Amniotic stem cell (primary cell): ENCODE results near the gene CYP1B1.
"Not testable (repeated sequence)": the region's sequence is repeated elsewhere in the genome, so short reads cannot be mapped to it uniquely, and the experiment has no call there.

Experiments used
- DNase-seq: peaks from one replicate; lab custom pipeline; 2025; lab: John Stamatoyannopoulos, UW

The CYP1B1 gene

DNA sequence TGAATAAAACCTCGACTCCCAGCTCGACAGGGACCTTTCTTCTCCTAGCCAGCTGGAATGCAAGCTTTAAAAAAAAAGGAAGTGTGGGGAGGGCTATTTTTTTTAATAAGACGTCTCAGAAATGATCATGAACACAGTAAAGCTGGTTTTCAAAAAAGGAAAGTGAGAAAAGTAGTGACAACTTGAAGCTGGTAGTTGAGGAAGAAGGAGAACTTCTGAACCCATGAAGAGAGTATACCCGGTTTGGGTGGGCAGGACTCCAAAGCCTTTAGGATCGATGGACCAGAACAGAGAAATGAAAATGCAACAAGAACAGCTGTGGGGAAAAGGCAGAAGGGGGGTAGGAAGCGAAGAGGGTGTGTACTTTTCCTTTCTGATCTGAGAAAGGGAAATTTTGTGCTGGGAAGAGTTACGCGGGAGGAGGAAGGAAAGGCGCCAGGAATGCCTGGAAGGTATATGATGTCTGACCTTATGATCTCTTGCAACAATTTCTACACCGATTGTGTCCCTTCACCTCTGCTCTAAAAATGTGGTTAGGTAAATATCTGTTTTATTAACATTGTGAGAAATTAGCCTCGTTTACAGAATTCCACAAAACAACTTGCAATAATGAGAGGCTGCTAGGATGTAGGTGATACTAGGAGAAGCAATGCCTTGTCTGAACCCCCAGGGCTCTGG is 22.6 kb upstream of the CYP1B1 start:
- no peak for DNase-seq

DNA sequence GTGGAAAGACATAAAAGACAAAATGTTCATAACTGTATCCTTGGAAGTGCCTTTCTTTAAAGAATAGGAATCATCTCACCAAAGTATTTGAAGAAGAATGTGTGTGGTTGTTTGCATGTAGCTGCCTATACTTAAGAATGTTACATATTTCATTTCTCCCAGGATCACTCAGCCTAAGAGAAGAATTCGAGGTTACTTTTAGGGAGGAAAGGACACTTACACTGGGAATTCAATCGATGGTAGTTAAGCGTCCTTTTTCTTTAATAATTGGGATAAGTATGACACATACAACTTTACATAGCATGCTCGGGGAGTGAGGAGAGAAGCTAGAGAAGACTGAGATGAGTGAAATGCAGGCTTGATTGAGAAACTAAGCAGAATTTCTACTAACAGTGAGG is 22.0 kb upstream of the CYP1B1 start:
- no peak for DNase-seq

DNA sequence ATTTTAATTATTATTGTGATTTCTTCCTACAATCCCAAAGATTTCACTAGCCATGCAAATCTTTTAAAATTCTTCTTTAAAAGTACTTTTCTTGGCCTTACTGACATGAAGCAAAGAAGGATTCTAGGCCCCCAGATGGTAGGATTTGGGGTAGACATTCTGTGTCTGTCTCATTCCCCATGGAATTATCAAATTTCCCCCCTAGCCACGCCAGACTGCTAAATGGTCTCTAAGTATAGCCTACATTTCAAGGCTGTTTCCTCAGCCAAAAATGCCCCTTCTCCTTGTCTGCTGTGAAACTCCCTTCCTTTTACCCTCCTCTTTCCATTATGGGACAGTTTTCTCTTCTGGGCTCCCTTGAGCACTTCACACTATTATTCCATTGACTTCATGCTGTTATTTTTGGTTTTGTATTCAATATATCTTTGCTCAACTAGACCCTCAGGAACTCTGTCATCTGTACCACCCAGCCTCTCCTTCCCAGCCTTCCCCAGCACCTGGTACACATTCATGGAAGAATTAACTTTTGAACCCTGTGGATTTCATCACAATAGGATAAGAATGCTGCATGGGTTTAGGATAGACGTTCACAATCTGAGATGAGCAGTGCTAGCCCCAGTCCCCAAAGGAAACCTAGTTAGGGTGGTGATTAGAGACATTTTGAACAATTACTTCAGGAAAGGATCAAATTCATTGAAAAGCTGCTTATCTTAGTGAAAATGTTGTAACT is 21.5 kb upstream of the CYP1B1 start:
- no peak for DNase-seq

DNA sequence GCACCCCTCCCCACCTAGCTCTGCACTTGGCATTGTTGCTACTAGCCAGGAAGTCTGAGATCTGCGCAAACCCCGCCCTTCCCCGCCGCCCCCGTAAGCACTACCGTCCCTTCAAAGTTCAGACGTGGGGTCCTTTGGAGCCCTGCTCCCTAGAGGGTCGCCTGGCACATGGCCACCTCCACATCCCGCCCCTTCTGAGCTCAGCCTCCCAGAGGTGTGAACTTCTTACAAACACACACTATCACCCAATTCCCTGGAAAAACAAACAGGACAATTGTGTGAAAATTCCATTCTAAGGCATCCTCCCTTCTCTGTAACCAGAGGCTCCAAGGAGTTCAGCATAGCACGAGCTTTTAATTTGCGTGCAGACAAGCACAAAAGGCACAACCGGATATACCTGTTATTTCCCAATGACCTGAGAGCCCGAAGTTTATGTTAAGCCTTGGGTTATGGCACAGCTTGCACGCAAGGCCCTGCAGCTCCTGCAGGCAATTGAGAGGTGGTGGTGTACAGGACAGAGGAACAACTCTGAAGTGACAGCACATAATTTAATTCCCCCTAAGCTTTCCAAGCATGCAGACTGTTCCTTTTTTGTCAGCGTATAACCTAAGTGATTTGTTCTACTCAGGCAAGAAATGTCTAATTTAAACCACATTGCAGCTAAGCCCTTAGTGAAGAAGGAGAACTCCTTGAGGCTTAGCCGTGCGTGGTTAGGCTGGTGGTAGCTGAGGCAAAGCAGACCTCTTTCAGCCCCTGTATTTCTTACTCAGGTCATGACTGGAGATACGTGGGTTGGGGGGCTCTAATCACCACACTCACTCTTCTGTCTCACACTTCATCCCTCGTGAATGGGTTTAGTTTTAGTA is 20.3 kb upstream of the CYP1B1 start:
- no peak for DNase-seq

DNA sequence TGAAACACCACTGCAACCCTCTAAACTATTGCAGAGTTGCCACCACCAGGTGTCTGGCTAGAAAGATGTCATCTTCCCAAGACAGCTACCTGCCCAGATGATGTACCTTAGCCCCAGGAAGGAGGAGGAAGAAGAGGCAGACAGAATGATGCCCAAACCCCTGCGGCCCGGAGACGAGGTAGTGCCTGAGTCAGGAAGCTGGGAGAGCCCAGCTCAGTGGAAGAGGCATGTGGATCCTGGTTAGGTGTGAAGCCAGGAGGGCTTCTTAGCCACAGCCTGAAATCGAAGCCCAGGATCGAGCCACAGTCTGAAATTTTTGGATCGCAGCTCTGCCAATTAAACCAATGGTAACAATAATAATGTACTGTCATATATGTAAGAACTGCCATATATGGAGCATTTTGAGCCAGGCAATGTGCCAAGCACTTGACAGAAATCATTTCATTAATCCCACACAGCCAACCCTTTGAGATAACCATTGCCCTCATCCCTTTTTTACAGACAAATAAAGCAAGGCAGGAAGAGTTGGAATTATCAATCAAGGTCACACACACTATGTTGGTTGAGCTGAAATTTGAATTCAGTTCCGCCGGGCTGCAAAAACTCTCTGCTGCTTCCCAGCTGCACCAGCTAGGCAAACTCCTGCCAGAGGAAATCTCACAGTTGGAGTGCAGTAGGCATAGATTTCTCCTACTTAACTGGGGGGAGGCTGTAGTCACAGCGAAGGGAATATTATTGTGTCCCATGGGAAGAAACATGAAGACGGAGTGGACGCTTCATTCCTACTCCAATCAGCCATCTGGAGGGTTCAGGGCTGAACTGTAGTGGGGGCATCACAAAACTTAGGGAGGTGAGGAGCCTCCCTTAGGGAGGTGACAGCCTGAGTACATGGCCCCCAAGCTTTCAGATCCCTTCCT is 19.4 kb upstream of the CYP1B1 start:
- DNase-seq: no peak

DNA sequence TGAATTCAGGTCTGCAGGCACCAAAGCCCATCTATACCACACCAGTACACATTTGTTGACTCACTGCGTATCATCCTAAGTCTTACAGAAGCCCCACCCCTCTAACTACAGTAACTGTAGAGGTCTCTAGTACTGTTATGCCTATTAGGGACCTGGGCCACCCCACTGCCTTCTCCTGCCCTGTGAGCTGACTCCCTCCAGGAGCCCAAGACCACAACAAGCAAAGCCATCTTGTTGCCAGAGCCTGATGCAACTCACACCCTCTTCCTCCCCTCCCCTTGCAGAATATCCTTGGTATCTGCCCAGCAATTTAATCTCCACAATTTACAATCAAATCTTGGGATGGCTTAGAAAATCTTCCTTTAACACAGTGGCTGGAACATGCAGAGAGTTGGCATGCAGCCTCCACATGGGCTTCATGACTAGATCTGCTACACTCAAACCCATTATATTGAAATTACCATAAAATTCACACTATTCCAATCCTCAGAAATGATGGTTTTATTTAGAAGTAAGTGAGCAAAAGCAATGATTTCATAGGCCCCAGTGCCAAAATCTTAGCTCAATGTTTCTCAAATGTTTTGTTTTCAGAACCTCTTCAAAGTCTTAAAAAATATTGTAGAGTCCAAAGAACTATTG is 17.7 kb upstream of the CYP1B1 start:
- no peak for DNase-seq

DNA sequence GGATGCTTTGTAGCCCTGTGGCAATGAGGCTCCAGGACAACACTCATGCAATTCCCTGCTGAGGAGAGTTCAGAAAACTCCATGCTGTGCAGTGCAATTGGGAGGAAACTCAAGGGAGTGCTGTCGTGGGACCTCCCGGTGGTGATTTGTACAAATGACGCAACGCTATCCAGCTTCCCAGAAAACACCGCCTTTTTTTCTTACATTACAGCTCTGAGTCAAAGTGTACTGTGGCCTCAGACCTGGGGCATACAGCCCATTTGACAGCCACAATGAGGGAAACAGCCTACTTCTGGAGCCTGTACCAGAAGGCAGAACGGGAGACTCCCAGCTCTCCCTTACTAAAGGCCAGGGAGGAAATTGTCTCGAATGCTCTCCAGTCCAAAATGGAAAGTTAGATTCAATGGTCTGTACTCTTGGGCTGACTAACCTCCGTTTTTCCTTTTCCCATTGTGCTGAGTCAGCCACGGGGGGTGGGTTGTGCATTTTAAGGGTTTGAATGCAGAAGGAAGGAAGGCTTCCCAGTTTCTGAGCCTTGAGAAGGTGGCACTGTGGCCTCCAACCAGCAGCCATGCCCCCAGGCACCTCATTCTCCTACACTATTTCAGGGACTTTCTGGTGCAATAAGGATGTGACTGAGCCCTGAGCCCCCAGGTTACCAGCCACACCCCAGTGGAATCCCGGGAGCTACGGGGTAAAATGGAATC is 16.4 kb upstream of the CYP1B1 start:
- DNase-seq: no peak

DNA sequence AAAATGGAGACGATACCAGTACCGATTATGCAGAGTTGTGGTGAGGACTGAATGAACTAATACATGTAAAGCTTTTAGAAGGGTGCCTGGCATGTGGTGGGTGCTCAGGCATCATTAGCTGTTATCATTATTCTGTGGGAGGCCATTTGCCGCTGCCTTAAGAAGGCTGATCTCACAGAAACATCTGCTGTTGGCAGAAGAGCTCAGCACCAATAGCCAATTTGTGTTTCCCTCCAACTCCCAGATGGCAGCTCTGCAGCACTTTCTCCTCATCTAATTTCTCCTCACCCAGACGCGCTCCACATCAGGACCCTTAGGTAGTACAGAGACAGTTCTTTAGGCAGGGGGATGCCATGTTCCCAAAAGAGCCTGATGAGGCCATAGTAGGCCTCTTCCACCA is 15.8 kb upstream of the CYP1B1 start:
- DNase-seq: no peak

DNA sequence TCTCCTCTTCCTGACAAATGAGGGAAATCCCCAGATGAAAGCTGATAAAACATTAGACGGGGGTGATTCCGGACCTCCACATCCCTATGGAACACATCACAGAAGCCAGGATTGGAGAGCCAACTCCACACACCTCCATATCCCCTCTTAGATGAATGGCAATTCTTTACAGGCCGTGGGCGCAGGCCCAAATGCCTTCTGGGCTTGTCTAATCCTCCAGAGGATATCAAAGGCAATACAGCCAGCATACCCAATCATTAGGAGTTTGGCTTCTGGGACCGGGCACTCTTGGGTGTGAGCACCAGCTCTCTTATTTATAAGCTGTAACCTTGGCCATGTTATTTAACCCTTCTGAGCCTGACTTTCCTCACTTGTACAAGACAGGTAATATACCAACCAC is 15.0 kb upstream of the CYP1B1 start:
- DNase-seq: no peak

DNA sequence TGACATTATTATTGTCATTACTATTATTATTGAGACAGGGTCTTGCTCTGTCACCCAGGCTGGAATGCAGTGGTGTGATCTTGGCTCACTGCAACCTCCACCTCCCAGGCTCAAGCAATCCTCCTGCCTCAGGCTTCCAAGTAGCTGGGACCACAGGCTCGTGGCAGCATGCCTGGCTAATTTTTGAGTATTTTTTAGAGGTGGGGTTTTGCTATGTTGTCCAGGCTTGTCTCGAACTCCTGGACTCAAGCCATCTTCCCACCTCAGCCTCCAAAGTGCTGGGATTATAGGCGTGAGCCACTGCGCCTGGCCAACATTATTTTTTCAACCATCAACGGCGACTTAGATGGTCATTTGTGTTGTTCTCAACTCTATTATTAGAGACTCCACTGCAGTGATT is 14.3 kb upstream of the CYP1B1 start:
- not testable (repeated sequence) for DNase-seq

DNA sequence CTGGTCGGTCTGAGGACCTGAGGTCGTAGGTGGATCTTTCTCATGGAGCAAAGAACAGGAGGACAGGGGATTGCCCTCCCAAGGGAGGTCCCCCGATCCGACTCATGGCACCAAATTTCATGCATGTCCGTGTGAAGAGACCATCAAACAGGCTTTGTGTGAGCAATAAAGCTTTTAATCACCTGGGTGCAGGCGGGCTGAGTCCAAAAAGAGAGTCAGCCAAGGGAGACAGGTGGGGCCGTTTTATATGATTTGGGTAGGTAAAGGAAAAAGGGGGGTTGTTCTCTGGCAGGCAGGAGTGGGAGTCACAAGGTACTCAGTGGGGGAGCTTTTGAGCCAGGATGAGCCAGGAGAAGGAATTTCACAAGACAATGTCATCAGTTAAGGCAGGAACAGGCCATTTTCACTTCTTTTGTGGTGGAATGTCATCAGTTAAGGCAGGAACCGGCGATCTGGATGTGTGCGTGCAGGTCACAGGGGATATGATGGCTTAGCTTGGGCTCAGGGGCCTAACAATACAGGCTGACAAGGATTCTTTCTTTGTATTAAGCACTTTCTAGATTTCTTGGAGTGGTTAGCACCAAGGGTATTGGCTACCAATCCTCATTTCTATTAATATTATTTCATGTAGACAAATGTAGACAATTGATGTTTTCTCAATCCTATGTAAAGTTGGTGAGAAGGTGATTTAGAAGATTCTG is 10.2 kb upstream of the CYP1B1 start:
- DNase-seq: not testable (repeated sequence)

DNA sequence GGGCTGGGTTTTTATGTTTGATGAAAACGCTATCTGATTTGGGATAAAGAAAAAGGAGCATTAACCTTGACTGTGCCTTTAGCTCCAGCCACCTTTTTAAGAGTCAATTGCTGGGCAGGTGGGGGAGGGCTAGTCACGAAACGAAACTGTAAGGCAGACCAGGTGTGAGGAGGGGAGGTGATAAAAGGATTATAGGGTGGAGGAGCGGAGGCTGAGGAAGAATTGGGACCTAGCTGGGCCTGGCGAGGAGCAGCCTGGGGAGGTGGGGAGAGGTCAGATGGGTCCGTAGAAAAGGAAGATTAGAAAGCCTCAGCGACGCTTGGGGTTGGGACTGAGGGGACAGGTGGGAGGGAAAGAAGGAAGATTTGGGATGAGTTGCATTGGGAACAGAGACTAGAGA is 8.6 kb upstream of the CYP1B1 start:
- not testable (repeated sequence) for DNase-seq

DNA sequence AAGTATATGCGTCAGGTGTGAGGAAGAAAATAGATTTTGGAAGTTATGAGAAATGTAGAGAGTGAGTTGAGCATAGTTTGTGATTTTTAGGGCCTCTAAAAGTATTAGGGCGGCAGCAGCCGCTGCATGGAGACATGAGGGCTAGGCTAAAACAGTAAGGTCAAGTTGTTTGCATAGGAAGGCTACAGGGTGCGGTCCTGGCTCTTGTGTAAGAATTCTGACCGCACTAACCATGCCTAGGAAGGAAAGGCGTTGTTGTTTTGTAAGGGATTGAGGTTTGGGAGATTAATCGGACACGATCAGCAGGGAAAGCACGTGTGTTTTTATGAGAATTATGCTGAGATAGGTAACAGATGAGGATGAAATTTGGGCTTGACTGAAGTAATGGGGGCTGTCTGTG is 6.8 kb upstream of the CYP1B1 start:
- DNase-seq: not testable (repeated sequence)

DNA sequence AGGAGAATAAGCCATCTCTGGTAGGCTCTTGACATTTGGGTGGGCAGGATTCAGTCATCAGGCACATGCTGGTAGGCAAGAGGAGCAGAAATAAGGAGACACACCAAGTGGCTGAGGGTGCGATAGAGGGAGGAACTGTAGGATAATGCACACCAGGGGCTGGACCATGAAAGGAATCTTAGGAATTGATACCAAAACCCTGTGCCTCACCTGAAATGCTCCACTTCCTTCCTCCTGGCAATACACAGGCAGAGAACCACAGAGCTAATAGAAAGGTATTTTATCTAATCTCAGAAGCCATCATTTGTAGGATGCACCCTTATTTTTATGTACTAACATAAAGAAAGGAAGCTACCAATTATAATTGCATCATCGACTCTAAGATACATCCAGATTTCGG is 4.4 kb upstream of the CYP1B1 start:
- DNase-seq: no peak

DNA sequence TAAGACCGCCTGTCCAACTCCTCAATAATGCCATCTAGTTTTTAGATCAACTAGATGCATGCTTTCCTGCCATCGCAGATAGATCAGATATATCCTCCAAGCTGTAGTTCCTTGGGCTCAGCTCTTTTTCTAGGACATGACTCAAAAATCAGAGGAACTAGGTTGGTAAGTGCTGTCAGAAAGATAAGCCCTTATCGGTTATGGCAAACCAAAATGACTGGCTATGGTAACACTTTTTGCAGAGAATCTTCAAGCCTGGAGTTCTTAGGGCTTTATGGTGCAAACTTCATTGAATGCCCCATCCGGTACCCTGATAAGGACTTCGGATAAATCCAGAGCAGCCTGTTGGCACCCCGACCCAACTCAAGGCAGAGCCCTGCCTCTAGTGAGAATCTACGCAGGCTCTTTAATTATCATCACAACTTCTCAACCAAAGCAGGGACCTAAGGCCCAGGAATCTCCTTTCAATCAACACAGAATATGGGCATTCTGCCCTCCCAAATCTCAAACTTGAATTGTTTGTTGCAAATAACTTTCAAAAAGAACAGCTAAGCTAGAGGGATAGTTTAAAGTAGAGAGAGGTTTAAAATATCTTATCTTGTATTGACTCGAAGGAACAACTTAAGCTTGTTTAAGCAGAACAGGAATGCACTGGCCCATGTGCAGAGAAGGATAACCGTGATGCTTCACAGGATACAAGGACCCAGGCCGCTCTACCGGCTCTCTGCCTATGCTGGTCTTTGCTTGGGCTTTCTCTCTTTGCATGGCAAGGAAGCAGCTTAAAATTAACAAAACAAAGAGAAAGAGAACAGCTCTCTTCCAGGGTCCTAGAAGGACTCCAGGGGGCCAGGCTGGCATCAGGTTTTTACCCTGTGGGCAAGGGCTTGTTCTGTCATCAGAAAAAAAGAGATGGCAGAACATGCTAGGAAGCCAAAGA is 3.4 kb upstream of the CYP1B1 start:
- DNase-seq: no peak

DNA sequence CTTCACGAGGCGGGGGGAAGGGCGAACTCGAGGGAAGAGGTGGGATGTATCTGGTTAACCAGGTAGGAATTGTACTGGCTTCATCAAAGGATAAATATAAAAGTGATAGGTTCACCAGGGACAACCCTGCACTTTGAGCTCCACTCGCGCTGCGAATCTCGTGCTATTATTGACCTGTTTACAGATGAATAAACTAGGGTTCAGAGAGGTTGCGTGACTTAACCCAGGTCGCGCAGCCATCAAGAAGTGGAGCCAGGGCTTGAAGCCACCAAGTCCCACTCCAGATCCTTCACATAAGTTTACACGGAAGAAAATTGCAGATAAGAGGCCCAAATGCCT is 1.4 kb upstream of the CYP1B1 start:
- DNase-seq: no peak

DNA sequence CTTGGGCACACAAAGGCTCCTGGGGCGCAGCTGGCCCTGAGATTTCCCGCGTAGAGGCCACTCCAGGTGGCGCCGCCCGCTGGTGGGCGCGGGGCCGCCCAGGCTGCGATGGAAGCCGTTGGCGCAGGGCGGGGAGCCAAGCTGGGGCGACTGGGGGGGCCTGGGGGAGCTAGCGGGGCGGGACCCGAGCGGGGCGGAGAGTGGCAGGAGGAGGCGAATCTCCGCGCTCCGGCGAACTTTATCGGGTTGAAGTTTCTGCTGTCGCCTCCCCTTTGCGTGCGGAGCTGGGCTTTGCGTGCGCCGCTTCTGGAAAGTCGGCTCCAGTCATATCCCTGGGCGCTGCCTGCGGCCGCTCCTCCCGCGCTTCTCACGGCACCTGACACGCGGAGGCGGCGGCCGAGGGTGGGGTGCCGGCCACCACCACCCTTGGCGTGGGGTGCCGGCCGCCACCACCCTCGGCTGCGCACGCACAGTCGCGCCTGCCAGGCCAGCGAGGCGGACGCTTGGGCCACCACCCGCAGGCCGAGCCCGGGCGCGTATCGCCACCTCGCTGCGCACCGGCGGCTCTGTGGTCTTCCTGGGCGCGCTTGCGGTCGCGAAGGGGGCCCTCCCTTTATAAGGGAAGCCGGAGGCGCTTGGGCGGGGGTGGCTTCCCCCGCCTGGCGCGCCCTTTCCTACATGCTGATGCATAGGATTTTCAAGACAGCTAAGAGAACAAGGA is 919 bp upstream of the CYP1B1 start:
- peak; percentile 86 for DNase-seq

DNA sequence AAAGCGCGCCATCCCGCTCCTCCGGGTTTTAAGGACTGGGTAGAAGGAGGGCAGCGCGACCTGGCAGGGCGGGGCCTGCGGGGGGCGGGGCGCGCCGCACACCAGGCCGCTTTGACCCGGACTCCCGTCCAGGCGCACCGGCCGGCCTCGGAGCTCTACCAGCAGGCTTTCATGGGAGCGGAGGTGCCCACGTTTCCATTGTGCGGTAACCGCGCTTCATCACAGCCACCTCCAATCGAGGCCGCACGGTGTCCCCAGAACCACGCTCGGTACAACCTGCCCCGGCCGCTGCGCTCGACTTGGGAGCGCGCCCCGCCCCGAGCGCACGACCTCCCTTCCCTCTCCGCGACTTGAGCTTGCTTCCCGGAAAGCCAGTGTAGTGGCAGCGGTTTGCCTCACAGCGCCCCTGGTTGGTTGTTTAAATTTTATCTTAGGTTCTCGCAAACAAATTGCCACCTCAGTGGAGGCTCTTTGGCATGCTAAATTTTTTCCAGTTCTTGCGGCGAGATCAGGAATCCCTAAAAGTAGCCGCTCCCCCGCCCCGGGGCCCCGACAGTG is 280 bp upstream of the CYP1B1 start:
- DNase-seq: peak; percentile 83
